Activated CD8-positive, alpha-beta memory T cell treated with anti-CD3 and anti-CD28 coated beads, Interleukin-2, amount 50 U/mL, for 1 hour (primary cell): ENCODE results near the gene CRIP2.

ENCODE experiments used
- DNase-seq: peaks from one replicate; pipeline ENCODE4 v3.0.0-alpha.2; 2020; ENCODE audit errors: extremely low read depth

CRIP2 gene

DNA sequence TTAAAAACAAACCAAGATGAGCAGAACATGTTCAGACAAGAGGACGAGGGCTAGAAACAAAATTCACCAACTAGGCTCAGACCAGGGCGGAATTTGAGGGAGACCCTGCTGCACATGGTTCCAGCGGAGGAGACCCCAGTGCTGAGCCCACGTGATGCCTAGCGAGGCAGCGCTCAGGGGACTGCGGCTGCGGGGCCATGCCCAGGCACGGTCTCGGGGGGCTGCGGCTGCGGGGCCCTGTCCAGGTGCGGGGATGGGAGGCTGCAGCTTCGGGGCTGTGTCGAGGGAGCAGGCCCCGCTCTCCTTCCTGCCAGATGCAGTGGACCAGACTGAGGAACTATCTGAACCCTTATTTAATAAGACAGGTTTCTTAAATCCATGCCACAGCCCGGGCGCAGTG lies 12.7 kb upstream of the CRIP2 start:
- no peak for DNase-seq

DNA sequence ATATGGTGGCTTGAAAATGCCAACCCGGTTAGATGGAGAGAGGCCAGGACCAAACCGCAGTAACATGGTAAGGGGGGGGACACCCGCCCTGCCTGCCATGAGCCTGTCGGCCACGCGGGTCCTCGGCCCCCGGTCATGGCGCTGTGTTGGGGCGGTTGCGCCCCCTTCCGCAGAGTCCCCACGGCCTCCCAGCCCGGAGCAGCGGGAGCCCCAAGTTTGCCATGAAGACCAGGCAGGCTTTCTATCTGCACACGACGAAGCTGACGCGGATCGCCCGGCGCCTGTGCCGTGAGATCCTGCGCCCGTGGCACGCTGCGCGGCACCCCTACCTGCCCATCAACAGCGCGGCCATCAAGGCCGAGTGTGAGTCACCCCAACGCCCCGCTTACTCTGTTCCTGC lies 10.1 kb upstream of the CRIP2 start:
- DNase-seq = no peak

DNA sequence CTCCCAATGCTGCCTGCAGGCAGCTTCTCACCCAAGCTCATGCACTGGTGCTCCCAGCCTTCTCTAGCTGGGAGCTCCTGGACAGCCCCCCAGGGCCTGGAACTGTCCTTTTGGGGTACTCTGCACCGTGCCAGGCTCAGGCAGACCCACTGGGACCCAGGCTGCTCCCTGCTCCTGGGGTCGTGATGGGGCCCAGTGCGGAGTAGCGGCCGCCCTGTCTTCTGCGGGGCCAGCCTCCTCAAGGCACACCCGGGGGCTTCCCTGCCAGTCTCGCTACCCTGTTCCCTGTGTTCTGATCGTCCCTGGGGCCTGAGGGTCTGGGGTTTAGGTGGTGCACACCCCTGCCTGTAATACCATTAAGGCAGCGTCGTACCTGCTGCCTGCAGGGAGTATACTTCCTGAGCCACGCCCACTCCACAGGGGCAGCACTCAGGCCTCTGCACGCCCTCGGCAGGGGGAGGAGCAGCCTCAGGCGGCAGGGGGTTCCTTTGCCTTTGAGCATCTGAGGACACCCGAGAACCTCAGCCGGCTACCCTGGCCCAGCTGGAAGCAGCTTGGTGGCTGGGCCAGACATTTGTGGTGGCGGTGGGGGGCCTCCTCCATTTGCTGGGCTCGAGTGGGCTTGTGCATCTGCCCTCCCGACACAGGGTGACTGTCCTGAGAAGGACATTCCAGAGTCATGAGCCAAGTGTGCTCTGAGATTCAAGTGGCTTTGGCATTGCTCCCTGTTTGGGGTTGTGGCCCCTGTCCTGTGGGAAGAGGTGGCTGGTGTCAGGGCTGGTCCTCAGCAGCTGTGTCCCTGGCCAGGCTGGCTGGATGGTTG lies 9.2 kb upstream of the CRIP2 start:
- DNase-seq = no peak

DNA sequence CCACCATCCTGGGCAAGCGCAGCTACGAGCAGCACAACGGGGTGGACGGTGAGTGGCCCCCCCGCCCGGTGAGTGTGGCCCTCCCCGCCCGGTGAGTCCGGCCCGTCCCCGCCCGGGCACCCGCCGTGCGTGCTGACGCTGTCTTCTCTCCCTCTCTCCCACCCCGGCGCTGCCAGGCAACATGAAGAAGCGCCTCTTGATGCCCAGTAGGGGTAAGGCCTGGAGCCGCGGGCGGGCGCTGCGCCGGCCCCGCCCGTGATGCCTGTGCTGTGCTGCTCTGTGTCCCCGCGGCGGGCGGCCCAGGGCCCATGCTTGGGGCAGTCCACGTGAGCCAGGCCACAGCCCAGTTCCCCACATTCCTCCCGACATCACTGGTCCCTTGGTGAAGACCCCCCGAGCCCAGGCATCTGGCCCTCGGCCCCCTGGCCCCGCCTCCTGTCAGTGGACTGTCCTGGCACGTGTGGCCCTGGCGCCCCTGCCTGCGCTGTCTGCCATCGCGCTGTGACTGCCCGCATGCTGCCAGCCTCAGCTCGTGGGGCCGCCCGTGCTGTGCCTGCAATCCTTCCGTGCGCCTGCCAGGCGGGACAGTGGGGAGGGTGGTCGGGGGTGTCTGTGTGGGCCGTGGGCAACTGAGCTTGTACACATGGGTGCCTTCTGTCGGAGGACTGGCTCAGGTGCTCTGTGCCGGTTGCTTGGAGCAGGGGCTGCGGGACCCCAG lies 7.9 kb upstream of the CRIP2 start:
- no peak for DNase-seq

DNA sequence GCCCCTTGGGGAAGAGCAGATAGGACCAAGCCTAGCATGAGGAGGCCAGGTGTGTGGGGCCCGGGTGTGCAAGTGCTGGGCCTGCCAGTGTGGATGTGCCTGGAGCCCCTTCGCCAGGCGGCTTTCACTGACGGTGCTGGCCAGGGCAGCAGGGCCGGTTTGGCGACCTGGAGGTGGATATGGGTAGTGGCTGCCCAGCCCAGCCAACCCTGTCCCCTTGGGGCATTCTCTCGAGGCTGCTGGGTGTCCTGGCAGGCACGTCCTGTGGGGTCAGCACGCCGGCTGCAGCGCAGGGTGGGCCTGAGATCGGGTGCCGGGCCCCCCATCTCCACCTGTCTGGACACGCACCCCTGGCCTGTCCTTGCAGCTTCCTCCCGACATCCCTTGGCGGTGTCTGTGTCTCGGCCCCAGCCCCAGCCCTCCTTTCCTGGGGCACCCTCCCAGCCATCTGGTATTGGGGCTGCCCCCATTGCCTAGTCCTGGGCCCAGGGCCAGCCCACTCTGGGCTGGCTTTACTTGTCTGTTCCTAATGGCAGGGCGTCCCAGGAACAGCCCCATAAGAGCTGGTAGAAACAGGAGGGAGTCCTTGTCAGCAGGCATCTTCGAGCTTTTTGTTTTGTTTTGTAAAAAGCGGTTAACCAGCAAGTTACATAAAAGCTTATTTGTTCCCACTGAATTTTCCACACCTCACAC lies 7.2 kb upstream of the CRIP2 start:
- DNase-seq = no peak

DNA sequence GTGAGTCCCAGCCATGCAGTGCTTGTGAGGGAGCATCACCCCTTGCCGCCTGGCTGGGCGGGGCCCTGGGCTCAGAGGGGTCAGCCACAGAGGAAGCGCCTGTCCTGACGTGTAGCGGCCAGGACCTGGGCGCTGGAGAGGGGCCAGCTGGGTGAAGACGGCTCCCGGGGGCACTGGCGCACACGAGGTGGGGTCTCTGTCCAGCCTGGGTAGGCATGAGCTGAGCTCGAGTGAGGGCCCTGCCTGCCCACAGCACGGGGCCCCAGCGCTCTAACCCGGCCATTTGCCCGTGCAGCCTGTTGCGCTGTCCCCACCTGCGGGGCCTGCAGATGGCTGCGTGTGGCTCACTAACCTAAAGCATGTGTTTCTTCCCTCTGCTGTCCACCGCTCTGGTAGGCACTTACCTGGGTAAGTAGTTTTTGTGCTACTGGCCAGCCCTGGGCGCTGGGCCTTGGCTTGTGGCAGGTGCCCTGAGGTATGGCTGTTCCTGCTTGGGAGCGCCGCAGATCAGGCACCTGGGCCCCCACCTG lies 6.6 kb upstream of the CRIP2 start:
- no peak for DNase-seq

DNA sequence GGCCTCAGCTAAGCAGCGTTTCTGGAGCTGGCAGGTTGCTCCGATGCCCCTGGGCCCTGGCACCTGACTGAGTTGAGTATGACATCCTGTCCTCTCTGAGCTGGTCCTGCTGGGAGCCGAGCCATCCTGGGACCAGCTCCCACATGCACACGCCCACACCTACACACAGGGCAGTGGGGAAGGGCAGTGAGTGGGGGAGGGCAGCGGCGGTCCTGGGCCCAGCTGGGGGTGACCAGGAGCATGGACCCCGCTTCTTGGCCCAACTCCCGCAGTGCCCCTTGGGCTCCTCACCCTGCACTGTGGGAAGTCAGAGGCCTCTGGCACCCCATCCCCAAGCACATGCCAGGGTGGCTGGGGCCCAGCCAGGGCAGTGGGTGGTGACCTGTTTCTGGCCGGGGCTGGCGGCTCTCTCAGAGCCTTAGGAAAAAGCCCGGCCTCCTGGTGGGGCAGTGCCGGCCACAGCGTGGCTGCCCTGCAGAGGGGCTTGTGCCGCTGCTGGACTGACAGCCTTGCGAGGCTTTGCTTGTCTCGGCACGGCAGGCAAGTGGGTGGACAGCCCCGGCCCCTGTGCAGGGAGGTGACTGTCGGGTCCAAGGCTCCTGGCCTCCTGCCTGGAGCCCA lies 5.9 kb upstream of the CRIP2 start:
- DNase-seq = no peak

DNA sequence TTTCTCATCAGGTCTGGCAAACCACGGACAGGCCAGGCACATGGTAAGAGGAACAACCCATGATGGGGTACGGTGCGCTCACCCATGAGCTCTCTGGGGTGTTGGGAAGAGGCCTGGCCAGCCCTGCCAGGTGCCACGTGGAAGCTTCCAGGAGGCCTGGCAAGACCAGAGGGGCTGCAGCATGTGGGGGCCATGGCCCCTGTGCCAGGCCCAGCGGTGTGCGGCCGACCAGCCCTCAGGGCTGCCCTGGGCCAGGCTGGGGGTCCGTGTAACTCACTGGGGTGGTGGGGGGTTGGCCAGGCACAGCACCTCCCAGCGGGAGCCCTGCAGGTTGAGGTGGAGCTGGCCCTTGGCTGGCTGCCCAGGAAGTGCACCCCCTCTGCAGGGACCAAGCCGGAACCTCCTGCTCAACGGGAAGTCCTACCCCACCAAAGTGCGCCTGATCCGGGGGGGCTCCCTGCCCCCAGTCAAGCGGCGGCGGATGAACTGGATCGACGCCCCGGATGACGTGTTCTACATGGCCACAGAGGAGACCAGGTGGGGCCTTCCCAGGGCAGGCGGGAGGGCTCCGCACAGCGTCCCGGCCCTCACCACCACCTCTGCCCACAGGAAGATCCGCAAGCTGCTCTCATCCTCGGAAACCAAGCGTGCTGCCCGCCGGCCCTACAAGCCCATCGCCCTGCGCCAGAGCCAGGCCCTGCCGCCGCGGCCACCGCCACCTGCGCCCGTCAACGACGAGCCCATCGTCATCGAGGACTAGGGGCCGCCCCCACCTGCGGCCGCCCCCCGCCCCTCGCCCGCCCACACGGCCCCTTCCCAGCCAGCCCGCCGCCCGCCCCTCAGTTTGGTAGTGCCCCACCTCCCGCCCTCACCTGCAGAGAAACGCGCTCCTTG lies 4.9 kb upstream of the CRIP2 start:
- DNase-seq = no peak

DNA sequence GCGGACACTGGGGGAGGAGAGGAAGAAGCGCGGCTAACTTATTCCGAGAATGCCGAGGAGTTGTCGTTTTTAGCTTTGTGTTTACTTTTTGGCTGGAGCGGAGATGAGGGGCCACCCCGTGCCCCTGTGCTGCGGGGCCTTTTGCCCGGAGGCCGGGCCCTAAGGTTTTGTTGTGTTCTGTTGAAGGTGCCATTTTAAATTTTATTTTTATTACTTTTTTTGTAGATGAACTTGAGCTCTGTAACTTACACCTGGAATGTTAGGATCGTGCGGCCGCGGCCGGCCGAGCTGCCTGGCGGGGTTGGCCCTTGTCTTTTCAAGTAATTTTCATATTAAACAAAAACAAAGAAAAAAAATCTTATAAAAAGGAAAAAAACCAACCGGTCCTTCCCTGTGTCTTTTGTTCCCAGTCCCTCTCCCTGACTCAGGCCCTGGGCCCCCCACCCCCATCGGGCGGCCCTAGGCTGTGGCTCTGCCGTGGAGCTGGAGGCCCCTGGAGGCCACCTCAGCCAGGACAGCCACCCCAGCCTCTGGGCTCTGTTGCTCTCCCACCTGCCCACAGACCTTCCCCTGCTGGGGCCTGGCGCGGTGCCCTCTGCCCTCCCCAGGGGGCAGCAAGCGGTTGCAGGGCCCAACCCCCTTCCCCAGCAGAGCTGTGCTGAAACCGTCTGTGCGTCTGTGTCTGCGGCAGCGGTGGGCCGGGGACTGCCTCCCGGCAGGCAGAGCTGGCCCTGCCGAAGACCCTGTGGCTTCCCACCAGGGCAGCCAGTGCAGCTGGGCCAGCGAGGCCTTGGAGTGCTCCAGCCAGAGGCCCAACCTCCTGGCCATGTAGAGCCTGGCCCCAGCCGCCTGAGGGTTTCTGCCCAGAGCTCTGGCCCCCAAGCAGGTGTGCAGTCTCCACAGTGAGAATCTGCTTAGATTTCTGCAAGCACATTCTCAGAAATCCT lies 4.0 kb upstream of the CRIP2 start:
- DNase-seq = no peak

DNA sequence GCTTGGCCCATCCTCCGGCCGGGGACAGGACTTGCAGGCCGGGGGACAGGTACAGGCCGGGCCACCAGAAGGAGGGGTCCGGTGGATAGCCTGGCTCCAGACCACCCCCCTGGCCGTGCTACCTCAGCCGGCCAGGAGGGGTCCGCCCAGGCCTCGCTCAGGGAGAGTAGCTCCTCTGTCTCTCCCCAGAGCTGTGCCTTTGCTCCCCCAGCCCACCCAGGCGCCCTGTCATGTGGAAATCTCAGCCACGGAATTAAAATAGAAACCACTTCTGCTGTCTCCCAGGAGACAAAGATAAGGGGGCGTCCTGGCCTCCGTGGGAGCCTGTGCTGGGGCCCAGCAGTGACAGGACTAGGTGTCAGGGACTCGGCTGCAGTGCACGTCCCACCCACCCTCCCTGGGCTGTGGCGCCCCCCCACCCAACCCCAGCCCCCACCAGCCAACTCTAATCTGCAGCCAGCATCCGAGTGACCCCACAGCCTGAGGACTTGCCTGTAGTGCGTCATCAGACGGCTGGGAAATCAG lies 3.3 kb upstream of the CRIP2 start:
- no peak for DNase-seq

DNA sequence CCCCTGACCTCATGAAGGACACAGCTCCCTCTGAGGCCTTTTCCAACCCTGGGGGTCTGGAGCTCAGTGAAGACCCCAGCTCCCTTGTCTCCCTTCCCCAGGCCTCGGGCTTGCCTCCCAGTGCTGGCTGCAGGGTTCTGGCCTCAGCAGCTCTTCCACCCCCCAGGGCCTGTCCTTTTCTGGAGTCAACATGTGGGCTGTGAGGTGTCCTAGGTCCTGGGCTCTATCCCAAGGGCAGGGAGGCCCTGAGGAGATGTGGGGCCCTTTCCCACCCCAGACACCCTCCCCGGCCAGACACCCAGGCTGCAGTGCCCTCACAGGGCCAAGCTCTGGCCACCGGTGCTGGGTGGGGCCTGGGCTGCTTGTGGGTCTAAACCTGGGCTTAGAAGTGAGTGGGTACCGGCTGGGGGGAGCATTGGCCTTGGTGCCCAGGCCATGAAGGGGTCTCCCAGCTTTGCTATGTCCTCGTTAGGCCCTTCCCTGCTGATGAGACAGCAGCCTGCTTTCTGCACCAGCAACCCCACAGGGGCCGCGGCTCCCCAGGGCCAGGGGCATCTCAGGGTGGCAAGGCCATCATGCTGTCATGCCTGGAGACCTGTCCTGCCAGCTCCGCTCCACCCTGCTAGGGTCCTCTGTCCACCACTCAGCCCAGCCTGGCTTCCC lies 2.7 kb upstream of the CRIP2 start:
- no peak for DNase-seq

DNA sequence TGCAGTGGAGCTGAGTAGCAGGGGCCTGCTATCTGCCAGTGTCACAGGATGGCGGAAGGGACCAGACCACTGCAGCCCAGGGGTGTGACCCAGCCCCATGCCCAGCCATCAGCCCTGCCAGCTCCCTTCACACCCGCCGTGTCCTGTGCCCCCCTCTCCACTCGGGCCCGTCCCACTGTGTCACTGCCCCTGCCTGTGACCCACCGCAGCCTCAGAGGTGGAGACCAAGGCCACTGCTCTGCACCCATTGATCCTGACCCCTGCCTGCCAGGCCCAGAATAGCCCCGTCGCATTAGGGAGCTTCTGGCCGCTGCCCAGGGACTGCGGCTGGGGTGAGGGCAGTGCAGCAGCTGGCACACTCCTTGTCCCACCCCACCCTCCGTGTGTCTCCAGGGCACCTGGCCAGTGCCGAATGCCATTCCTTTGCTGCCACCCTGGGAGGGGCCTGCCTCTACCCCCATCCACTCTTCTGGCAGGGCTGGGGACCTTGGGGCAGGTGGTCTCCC lies 2.1 kb upstream of the CRIP2 start:
- no peak for DNase-seq

DNA sequence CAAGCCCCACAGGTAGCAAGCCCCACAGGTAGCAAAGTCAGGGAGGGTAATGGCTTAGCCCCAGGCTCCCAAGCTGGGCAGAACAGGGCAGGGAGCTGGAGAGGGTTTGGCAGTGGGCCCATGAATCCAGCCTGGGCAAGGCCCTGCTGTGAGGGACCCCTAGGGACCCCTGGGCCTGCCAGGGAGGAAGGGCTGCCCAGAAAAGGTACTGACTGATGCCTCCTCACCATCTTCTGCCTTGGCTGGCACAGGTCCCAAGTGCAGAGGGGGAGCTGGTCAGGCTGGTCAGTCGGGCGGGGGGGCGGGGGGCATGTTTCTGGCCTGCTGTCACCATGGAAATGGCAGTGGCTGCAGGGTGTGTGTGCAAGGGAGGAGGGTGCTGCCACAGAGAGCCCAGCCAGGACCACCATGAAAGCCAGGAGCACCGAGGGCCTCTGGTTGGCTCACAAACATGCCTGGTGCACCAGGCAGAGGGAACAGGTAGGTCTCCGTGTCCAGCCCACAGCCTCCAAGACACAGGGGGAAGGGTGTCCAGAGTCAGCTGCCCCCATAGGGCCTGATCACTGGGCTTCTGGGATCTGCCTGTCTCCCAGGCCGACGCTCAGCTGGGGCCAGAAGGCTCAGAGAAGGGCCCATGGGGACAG lies 1.5 kb upstream of the CRIP2 start:
- DNase-seq = no peak

DNA sequence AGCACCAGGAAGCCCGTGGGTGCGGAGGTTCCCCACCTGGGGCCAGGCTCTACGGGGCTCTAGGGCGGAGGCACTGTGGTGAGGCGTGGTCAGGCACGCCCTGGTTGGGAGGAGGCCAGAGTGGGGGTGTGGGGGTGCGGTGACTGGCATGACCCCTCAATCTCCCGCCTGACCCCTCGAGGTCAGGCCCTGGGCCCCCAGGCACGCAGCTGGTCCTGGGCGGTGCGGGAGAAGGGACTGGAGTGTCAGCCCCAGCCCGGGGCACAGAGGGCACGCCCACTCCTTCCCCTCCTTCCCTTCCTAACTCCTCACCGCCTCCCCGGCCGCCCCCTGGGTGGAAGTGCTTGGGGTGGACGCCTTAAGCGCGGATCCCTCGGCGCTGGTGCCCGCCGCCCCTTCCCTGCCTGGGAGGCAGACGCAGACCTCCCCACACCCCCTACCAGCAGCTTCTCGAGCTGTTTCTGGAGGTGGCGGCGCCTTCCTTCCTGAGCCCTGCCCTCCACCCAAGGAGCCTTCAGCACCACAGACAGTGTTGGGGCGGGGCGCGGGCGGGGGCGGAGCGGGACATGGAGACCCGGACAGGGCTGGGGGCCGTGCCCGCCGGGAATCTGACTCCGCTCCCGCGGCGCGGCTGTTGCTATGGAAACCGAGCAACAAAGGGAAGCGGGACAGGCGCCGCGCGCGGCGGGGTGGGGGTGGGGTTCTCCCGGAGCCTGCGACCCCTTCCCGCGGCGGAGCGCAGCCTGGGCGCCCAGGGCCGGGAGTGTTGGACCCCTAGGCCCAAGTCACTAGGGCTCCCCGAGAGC lies 741 bp upstream of the CRIP2 start:
- DNase-seq = no peak

DNA sequence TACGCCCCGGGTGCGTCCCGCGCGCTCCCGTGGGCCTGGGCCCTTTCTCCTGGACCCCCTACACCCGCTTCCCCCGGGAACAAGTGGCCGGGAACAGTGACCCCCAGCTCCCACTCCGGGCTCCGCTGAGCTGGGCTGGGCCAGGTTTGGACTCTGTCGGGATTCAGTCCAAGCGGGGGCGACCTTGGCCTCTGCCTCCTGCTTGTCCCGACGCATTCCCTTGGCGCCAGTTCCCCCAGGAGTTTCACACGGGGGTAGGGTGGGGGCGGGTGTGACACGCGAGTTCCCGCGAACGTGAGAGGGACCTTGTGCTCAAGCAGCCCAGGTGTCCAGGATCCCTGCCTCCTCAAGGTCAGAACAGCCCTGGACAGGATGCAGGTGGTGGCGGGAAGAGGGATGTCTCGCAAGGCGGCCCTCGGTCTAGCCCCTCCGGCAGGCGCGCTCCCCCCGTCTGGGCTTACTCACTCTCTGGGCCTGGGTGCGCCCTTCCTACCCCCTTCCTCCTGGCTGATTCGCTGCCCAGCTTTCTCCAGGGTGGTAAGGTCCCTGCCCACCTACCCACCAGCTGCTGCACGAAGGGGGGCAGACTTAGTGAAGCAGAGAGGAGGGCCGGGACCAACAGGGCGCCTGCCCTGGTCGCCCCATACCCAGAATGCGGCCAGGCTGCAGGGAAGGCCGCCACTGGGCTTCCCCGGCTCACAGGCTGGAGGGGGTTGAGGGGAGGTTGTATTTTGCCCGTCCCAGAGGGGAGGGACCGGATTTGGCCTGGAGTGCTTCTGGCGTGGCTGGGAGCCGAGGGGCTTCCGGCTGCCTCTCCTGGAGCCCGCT lies 862 bp downstream of the CRIP2 start:
- no peak for DNase-seq

DNA sequence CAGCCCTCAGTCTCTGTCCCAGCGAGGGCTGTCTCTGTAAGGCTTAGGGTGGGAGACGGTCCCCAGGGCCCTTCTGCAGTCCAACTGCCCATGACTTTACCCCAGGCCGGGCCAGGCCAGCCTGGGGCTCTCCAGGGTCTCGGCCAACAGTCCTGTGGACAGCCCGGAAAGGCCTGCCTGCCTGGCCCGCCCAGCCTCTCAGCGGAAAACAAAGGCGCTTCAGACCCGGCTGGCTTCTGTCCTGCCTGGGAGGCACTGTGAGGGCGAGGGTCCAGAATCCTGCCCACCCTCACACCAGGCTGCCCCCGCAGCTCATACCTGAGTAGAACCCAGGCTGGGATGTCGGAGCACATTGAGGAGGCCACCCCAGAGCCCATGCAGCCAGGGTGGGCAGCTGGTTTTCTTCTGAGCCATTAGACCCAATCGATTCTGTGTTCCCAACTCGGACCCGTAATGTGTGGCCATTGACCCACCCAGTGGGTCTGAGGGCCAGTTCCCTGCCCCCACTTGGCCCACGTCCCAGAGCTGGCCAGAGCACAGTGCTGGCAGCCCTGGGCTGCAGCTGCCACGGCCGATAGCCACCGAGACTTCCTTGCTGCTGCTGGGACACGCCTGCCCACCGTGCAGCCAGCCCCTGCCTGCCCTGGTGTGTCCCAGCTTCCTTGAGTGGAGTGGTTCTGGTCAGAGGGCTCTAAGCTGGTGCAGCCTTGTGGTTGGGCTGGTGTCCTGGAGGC lies 1.6 kb downstream of the CRIP2 start:
- no peak for DNase-seq
